GM21786 (cell line): Measurements from ENCODE around the gene ENGASE.

ENCODE experiments used
- ATAC-seq: cut with Tn5 transposase; IDR thresholded peaks from one replicate; pipeline ENCODE4 v1.9.1; 2021; ENCODE audit not compliant: unreplicated experiment

The ENGASE gene

GRCh38 chr17:79039171-79039570, 35.5 kb upstream of the ENGASE start:
- no peak for ATAC-seq

GRCh38 chr17:79039886-79040285, 34.7 kb upstream of the ENGASE start:
- ATAC-seq: no peak

GRCh38 chr17:79041041-79041570, 33.5 kb upstream of the ENGASE start:
- ATAC-seq: no peak

GRCh38 chr17:79041723-79042420, 32.8 kb upstream of the ENGASE start:
- no peak for ATAC-seq

GRCh38 chr17:79042421-79043190, 32.0 kb upstream of the ENGASE start:
- ATAC-seq: no peak

GRCh38 chr17:79043191-79043930, 31.3 kb upstream of the ENGASE start:
- ATAC-seq: no peak

- ATAC-seq: no peak
Measured at GRCh38 chr17:79043931-79044320, 30.7 kb upstream of the ENGASE start.

GRCh38 chr17:79044462-79044861, 30.2 kb upstream of the ENGASE start:
- no peak for ATAC-seq

- ATAC-seq: no peak
Measured at GRCh38 chr17:79045001-79045729, 29.5 kb upstream of the ENGASE start.

GRCh38 chr17:79045842-79046196, 28.8 kb upstream of the ENGASE start:
- ATAC-seq: no peak

GRCh38 chr17:79046197-79046915, 28.3 kb upstream of the ENGASE start:
- no peak for ATAC-seq

- no peak for ATAC-seq
Measured at GRCh38 chr17:79046916-79047280, 27.7 kb upstream of the ENGASE start.

GRCh38 chr17:79047291-79047920, 27.2 kb upstream of the ENGASE start:
- ATAC-seq: no peak

GRCh38 chr17:79047923-79048825, 26.4 kb upstream of the ENGASE start:
- ATAC-seq: no peak

GRCh38 chr17:79048826-79049755, 25.5 kb upstream of the ENGASE start:
- ATAC-seq: no peak

- no peak for ATAC-seq
Measured at GRCh38 chr17:79049821-79050220, 24.8 kb upstream of the ENGASE start.

GRCh38 chr17:79050551-79050950, 24.1 kb upstream of the ENGASE start:
- ATAC-seq: no peak

GRCh38 chr17:79051306-79051705, 23.3 kb upstream of the ENGASE start:
- no peak for ATAC-seq
